Body of pancreas (tissue), 4 donors: ENCODE results near the gene EFCAB9. TPM values are rescaled to one million over a fixed set of nuclear protein-coding genes. Genes with fewer than 3 reads are reported as not detected.
"Not testable (repeated sequence)": the region's sequence is repeated elsewhere in the genome, so short reads cannot be mapped to it uniquely, and the experiment has no call there.

ENCODE experiments used
- ATAC-seq: fragments of 150-250 bp; one replicate; pipeline ENCODE4 v1.9.1; 2016
- DNase-seq, 4 donors: peaks; one replicate each; pipeline ENCODE4 v3.0.0-alpha.2; 2019
- H3K27ac ChIP-seq, 4 donors: fragments of 200-600 bp; sonication (generic); 1 replicate in 3 of 4; 2 replicates in 1 of 4; pipeline versions ENCODE4 v1.5.1 to v1.6.1; 2016 to 2019; ENCODE audit warnings: mild to moderate bottlenecking in 1 of 4, mixed read lengths in 1 of 4, moderate library complexity in 1 of 4
- H3K27me3 ChIP-seq, 2 donors: fragments of 200-600 bp; sonication (generic); one replicate each; pipeline ENCODE4 v1.6.0; 2016; ENCODE audit warnings: mild to moderate bottlenecking in 1 of 2
- H3K36me3 ChIP-seq, 2 donors: fragments of 200-600 bp; sonication (generic); replicated peaks in 1 of 2; 2 replicates each; pipeline ENCODE4 v1.5.1; 2016; ENCODE audit warnings: low read depth in 2 of 2; ENCODE audit not compliant: insufficient read depth in 1 of 2
- H3K4me1 ChIP-seq: fragments of 200-600 bp; sonication (generic); one replicate; pipeline ENCODE4 v1.6.0; 2016
- H3K4me3 ChIP-seq, 2 donors: fragments of 200-600 bp; sonication (generic); 1 replicate in 1 of 2; 2 replicates in 1 of 2; pipeline ENCODE4 v1.5.1; 2016 to 2019
- H3K9me3 ChIP-seq, 3 donors: fragments of 200-600 bp; sonication (generic); 1 replicate in 2 of 3; 2 replicates in 1 of 3; pipeline ENCODE4 v1.5.1; 2016
- POLR2A ChIP-seq, 3 donors: fragments of 450-650 bp; IDR thresholded peaks; one replicate each; pipeline ENCODE4 v1.6.1; 2016; ENCODE audit warnings: antibody characterized with exemption in 3 of 3, mild to moderate bottlenecking in 2 of 3
- WGBS, 2 donors: methylation state at CpG; one replicate each; pipeline ENCODE4 v1.1.5; 2017; 5-methylcytosine and 5-hydroxymethylcytosine counted together
- intact Hi-C: fragments of 100-400 bp; cut with DNase I; formaldehyde crosslinking; loops from one replicate; pipeline ENCODE4 v1.15.1; 2023
- total RNA-seq, 2 donors: library from RNA; depleted of rRNA; stranded (reverse); fragments of >200 nt; gene quantifications; one replicate each; pipeline ENCODE4 v1.1.0, GENCODE V29; 2016
- TF ChIP-seq, protein P1 (sequence below), 7 experiments: fragments of 450-650 bp in 4 of 7; fragments of 200-600 bp in 3 of 7; sonication (generic) in 3 of 7; IDR thresholded peaks; one replicate each; pipeline ENCODE4 v1.5.1; 2016 to 2019; ENCODE audit warnings: antibody characterized with exemption in 7 of 7

Gene EFCAB9
- total RNA-seq, 2 donors from 2014 or later: not detected

DNA sequence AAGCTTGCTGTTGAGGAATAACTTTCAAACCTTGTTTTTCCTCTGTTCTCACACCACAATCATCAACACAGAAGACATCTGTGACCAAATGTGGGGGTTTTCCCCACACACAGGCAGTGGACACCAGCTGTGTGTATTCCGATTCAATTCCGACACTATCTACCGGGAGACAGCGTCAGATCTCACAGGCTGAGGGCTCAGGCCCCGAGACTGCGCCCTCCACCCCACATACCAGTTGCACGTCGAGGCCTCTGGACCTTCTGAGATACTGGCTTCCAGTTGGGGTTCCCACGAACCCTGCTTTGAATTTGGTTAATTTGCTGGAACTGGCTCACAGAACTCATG lies 47.3 kb upstream of the EFCAB9 start:
- WGBS, 2 donors: 96% methylated on average over 9 of the region's 9 CpGs
- Histone ChIP-seq H3K27me3 (no peaks in the 10 kb centered on the region), H3K36me3 (no peaks in the 10 kb centered on the region), H3K27ac (no peak overlapping the region), H3K9me3 (no peaks in the 10 kb centered on the region), H3K4me3 (no peak overlapping the region), H3K4me1 (peaks cover 12% of the 10 kb centered on the region)
- intact Hi-C loops: no loop called here
- DNase-seq (no peak), ATAC-seq (no peak)
- TF ChIP-seq, protein P1, sequence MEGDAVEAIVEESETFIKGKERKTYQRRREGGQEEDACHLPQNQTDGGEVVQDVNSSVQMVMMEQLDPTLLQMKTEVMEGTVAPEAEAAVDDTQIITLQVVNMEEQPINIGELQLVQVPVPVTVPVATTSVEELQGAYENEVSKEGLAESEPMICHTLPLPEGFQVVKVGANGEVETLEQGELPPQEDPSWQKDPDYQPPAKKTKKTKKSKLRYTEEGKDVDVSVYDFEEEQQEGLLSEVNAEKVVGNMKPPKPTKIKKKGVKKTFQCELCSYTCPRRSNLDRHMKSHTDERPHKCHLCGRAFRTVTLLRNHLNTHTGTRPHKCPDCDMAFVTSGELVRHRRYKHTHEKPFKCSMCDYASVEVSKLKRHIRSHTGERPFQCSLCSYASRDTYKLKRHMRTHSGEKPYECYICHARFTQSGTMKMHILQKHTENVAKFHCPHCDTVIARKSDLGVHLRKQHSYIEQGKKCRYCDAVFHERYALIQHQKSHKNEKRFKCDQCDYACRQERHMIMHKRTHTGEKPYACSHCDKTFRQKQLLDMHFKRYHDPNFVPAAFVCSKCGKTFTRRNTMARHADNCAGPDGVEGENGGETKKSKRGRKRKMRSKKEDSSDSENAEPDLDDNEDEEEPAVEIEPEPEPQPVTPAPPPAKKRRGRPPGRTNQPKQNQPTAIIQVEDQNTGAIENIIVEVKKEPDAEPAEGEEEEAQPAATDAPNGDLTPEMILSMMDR (IDR thresholded peaks at IDR 0.05): no peak
- TF ChIP-seq POLR2A (IDR thresholded peaks at IDR 0.05): no peak

DNA sequence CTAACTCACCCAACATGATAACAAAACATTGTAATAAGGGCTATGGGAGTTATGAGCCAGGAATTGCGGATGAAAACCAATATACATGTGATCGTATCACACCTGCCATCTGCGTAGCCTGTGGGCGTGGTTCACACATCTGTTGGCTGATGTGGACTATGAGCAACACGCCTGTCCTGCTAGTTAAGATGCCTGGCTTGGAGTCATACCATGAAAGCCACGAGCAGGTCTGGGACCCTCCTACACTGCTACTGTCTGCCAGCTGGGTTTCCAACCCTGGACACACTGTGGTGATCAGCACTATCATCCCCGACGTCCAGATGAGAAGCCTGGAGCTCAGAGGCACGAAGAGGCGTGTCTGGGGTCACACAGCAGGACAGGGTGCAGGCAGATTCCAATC lies 46.1 kb upstream of the EFCAB9 start:
- no peak for DNase-seq
- 82 to 94% methylated on average over 6 to 10 of the region's 10 CpGs for WGBS, 2 donors
- no peaks in the 10 kb centered on the region for H3K36me3 ChIP-seq
- intact Hi-C loops: no loop called here
- ATAC-seq: no peak
- TF ChIP-seq, protein P1 (IDR thresholded peaks at IDR 0.05): no peak
- TF ChIP-seq POLR2A (IDR thresholded peaks at IDR 0.05): no peak
- H3K4me1 ChIP-seq: peaks cover 3% of the 10 kb centered on the region
- H3K27me3 ChIP-seq: no peaks in the 10 kb centered on the region
- H3K27ac ChIP-seq: no peak overlapping the region
- no peak overlapping the region for H3K4me3 ChIP-seq
- no peaks in the 10 kb centered on the region for H3K9me3 ChIP-seq

GRCh38 chr5:172148381-172148780 lies 45.6 kb upstream of the EFCAB9 start:
- no peaks in the 10 kb centered on the region for H3K36me3 ChIP-seq
- intact Hi-C loops: no loop called here
- WGBS, 2 donors: 92 to 93% methylated on average over 2 to 8 of the region's 9 CpGs
- H3K4me1 ChIP-seq: no peaks in the 10 kb centered on the region
- H3K9me3 ChIP-seq: no peaks in the 10 kb centered on the region
- no peaks in the 10 kb centered on the region for H3K27me3 ChIP-seq
- TF ChIP-seq POLR2A (IDR thresholded peaks at IDR 0.05): no peak
- TF ChIP-seq, protein P1 (IDR thresholded peaks at IDR 0.05): no peak
- ATAC-seq (no peak), DNase-seq (no peak)
- H3K4me3 ChIP-seq: no peak overlapping the region
- H3K27ac ChIP-seq: no peak overlapping the region

- no peak for DNase-seq
- Histone ChIP-seq H3K4me1 (no peaks in the 10 kb centered on the region), H3K4me3 (no peak overlapping the region), H3K36me3 (no peaks in the 10 kb centered on the region), H3K27me3 (no peaks in the 10 kb centered on the region), H3K27ac (no peak overlapping the region), H3K9me3 (no peaks in the 10 kb centered on the region)
- no peak for TF ChIP-seq POLR2A (IDR thresholded peaks at IDR 0.05)
- TF ChIP-seq, protein P1 (IDR thresholded peaks at IDR 0.05): no peak
- no peak for ATAC-seq
- 81 to 91% methylated on average over 3 of the region's 3 CpGs for WGBS, 2 donors
- intact Hi-C loops: no loop called here
Observed at GRCh38 chr5:172149073-172149472, 44.9 kb upstream of the EFCAB9 start.

- H3K9me3 ChIP-seq, H3K36me3 ChIP-seq, H3K27me3 ChIP-seq, H3K4me3 ChIP-seq, intact Hi-C loops, H3K27ac ChIP-seq, H3K4me1 ChIP-seq, ATAC-seq, DNase-seq: not testable (repeated sequence)
- WGBS, 2 donors: 91 to 97% methylated on average over 11 of the region's 11 CpGs
Observed at GRCh38 chr5:172149481-172149880, 44.5 kb upstream of the EFCAB9 start.
